ENCODE measurements around the gene UBR3.
"Not testable (repeated sequence)": the region's sequence is repeated elsewhere in the genome, so short reads cannot be mapped to it uniquely, and the experiment has no call there.

The UBR3 gene

GRCh38 chr2:170070778-170071177 is 243.5 kb downstream of the UBR3 start:
- no peak for DNase-seq

- DNase-seq = no peak
Observed at GRCh38 chr2:170073288-170073687, 246.0 kb downstream of the UBR3 start.

- DNase-seq = no peak
Observed at GRCh38 chr2:170076189-170076588, 248.9 kb downstream of the UBR3 start.

- no peak for DNase-seq
Observed at GRCh38 chr2:170077830-170078569, 250.7 kb downstream of the UBR3 start.

- no peak for DNase-seq
Observed at GRCh38 chr2:170084820-170085491, 257.7 kb downstream of the UBR3 start.

- DNase-seq = no peak
Observed at GRCh38 chr2:170086117-170086688, 258.9 kb downstream of the UBR3 start.

- DNase-seq = no peak
Observed at GRCh38 chr2:170086751-170087412, 259.6 kb downstream of the UBR3 start.

GRCh38 chr2:170087413-170087793 is 260.1 kb downstream of the UBR3 start:
- no peak for DNase-seq

- DNase-seq = no peak
Observed at GRCh38 chr2:170088776-170089175, 261.5 kb downstream of the UBR3 start.

GRCh38 chr2:170090229-170090628 is 263.0 kb downstream of the UBR3 start:
- DNase-seq = no peak

- DNase-seq = no peak
Observed at GRCh38 chr2:170091436-170091835, 264.2 kb downstream of the UBR3 start.

GRCh38 chr2:170092436-170093060 is 265.3 kb downstream of the UBR3 start:
- DNase-seq = no peak

GRCh38 chr2:170095380-170095779 is 268.1 kb downstream of the UBR3 start:
- DNase-seq = no peak

- DNase-seq = no peak
Observed at GRCh38 chr2:170098626-170099312, 271.5 kb downstream of the UBR3 start.

GRCh38 chr2:170101789-170102188 is 274.5 kb downstream of the UBR3 start:
- no peak for DNase-seq

- no peak for DNase-seq
Observed at GRCh38 chr2:170106102-170106840, 279.0 kb downstream of the UBR3 start.

GRCh38 chr2:170113168-170113894 is 286.1 kb downstream of the UBR3 start:
- DNase-seq = peak; percentile 42

GRCh38 chr2:170115501-170116229 is 288.4 kb downstream of the UBR3 start:
- no peak for DNase-seq

GRCh38 chr2:170118641-170119040 is 291.4 kb downstream of the UBR3 start:
- no peak for DNase-seq

- not testable (repeated sequence) for DNase-seq
Observed at GRCh38 chr2:170119326-170119725, 292.1 kb downstream of the UBR3 start.

Measured in NCI-H345 (cell line).